GM18858 (cell line): ENCODE results near the gene PGF.
A peak's percentile ranks its signal among the peaks of the same experiment; 100 is the strongest.
"Not testable (repeated sequence)": the region's sequence is repeated elsewhere in the genome, so short reads cannot be mapped to it uniquely, and the experiment has no call there.

Experiments used
- ATAC-seq: cut with Tn5 transposase; IDR thresholded peaks from one replicate; pipeline ENCODE4 v1.9.1; 2021; ENCODE audit not compliant: unreplicated experiment

PGF gene

GRCh38 chr14:74945261-74945851 is 10.0 kb downstream of the PGF start:
- ATAC-seq, result no peak

DNA sequence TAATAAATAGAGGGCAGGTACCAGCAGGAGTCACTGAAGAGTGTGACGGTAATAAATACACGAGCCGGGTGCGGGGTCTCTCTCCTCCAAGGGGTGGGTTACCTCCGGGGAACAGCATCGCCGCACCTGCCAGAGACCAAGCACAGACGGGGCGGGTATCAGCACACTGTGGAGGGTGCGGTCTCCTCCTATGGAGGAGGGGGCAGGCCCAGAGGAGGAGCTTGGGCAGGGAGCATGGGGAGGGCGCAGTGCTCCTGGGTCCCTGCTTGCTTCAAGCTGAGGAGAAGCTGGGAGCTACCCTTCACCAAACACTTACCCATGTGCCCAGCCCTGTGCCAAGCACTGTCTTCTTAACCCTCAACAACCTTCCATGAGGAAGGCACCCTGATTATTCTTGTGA is 12.8 kb downstream of the PGF start:
- no peak for ATAC-seq

GRCh38 chr14:74942181-74942580 is 13.2 kb downstream of the PGF start:
- ATAC-seq, result no peak

- ATAC-seq, result no peak
These were observed 13.7 kb downstream of the PGF start for GRCh38 chr14:74941676-74942097.

- no peak for ATAC-seq
These were observed 14.3 kb downstream of the PGF start for GRCh38 chr14:74940956-74941565.

DNA sequence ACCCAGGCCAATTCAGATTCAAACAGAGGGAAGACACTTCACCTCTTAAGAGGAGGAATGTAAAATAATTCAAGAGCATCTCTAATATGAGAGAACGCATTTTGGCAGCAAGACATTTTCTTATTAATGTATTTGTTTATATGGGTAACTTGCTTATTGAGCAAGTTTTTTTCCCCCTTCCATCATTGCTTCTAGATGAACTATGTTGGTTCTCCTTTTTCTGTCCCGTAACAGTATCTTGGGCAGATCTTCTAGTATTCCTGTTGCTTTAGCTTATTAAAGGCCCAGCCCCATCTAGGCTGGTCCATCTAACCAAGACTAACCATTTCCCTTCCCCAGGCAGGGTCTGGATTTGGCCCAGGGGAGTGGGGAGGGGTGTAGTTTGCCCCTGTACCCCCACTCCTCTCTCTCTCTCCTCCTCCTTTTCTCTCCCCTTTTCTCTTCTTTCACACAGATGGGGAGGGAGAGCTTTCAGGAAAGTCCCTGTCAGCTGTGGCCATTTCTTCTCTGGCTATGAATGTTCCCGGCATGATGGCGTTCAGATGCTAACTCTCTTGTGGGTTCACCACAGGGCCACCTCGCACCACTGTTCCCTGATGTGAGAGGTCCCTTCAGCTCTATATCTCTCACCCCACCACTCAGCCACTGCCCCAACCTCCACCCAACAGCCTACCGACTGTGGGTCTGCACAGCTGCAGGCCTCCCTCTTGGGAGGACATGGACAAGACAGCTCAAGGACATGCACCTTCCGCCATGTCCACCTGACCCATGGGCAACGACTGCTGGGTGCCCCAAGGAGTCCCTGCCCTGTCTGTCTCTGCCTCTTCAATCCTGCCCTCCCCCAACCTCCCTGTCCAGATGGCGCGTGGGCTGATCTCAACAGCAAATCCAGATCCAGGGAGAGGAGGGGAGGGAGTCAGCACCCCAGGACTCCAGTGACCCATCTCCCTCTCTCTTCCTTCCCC is 16.6 kb downstream of the PGF start:
- no peak for ATAC-seq

- no peak for ATAC-seq
These were observed 18.2 kb downstream of the PGF start for GRCh38 chr14:74937171-74937570.

DNA sequence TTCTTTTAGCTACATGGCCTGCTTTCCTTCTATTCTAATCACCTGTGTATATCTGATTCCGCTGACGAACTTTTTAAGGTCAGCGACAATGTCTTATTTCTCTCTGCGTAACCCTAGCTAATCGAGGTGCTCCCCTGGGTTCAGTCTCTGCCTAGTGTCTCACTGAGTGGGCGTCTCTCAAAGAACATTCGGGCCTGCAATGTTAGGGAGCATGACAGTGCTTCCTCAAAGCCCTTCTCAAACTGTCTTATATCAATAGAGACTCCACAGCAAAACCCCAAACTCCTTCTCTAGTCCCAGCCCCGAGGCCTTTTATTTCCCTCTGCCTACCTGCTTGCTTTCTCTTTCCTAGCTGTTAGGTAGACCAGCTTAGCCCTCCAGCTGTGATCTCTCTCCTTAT is 18.7 kb downstream of the PGF start:
- no peak for ATAC-seq

DNA sequence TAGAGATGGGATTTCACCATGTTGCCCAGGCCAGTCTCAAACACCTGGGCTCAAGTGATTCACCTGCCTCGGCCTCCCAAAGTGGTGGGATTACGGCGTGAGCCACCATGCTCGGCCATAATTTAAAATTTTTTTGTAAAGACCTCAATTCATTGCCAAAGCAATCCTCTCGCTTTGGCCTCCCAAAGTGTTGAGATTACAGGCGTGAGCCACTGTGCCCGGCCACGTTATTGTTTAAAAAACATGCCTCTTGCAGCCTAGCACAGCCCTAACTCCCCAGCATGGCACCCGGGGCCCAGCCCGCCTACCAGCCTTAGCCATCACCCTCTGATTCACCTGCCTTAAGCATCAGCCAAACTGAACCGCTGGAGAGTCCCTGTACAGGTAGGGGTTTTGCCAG is 19.2 kb downstream of the PGF start:
- no peak for ATAC-seq

- ATAC-seq, result no peak
These were observed 20.1 kb downstream of the PGF start for GRCh38 chr14:74935360-74935680.

- no peak for ATAC-seq
These were observed 20.7 kb downstream of the PGF start for GRCh38 chr14:74934476-74935359.

DNA sequence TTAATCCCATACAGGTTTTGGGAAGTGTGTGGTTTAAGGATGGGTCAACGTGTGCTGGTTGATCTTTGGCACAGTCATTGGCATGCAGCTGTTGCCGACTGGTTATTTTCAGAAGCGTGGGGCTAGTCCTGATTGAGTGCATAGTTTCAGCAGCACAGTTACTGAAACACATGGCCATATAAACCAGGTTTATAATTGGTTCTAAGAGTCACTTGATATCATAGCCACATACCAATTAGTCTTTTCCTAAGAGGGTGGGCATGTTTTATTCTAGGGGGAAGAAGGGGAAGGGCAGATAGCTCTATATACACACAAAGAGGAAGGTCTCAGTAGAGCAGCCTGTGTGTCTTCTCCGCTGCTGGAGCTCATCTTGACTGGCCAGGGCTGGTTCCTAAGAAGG is 21.4 kb downstream of the PGF start:
- no peak for ATAC-seq

DNA sequence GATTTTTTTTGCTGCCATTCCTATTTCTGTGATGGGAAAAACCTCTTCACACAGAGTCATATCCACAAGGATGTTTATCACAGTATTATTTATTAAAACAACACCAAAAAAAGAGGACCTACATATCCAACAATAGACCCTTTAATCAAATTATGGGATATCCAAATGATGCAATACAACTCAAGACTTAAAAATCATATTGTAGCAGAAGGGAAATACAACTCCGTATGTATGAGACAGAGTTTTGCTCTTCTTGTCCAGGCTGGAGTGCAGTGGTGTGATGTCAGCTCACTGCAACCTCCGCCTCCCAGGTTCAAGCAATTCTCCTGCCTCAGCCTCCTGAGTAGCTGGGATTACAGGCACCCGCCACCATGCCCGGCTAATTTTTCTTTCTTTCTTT is 22.5 kb downstream of the PGF start:
- ATAC-seq, result not testable (repeated sequence)

- no peak for ATAC-seq
These were observed 22.9 kb downstream of the PGF start for GRCh38 chr14:74932401-74932901.

- not testable (repeated sequence) for ATAC-seq
These were observed 23.7 kb downstream of the PGF start for GRCh38 chr14:74931744-74932143.

DNA sequence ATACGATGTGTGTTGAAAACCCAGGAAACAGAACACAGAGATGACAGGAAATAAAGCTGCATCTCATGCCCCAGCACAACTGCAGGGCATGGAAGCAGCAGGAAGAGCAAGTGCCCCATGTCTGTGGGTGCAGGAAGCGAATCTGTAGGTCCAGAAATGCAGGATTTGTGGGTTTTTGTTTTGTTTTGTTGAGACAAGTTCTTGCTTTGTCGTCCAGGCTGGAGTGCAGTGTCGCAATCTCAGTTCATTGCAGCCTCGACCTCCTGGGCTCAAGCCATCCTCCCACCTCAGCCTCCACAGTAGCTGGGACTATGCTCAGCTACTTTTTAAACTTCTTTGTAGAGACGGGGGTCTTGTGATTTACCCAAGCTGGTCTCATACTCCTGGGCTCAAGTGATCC is 26.2 kb downstream of the PGF start:
- ATAC-seq, result no peak

DNA sequence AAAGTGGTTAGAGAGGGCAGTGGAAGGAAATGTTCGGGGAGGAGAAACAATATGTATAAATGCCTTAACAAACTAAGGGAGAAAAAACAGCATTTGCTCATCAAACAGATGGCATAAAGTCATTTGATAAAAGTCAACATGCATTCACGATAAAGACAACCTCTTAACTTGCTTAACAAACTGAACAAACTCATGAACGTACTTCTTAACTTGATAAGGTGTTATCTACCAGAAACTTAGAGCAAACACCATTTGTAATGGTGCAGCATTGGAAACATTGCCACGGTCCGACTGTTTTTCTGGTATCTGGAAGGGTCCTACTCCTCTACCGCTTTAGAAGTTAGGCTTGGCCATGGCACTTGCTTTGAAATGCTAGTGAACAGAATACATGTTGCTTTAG is 28.2 kb downstream of the PGF start:
- ATAC-seq, result no peak

- ATAC-seq, result no peak
These were observed 31.3 kb downstream of the PGF start for GRCh38 chr14:74924061-74924460.

DNA sequence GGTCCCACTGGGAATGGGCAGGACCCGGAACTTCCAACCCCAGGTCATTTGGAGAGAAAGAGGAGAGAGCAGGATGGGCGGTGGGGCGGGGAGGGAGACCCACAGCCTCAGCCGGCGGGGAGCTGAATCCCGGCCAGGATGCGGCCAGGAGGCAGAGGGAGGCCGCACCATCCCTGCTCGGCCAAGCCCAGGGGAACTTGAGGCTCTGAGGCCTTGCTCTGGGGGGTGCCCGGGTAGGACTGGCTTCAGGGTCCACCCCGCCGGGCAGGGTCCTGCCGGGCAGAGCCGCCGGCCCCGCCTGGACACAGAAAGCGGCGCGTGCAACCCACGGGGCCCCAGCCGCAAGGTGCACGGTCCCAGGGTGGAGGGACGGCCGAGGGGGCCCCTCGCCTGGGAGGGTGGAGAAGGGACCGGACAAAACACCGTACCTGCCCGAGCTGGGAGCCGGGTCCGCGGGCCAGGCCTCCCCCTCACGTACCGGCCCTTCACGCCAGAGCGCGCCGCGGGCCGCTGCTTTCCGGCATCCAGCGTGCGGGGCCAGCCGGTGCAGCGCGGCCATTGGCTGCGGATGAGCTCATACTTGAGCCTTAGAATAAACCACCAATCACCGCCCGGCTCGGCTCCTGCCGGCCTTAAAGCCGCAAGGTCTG is 32.5 kb downstream of the PGF start, which contains the start of gene RPS6KL1:
TSS of gene RPS6KL1 (minus strand) at position 509 of the 650 bp plus-strand sequence. CDS start 1,719 bp downstream, outside the sequence.
- ATAC-seq, result peak; percentile 80
